Activated T-cell treated with anti-CD3 and anti-CD28 coated beads for 1 hour (primary cell): Measurements from ENCODE around the gene SYT8.

Experiments
- DNase-seq: peaks from one replicate; pipeline ENCODE4 v3.0.0-alpha.2; 2020; ENCODE audit warnings: low read depth

The SYT8 gene

DNA sequence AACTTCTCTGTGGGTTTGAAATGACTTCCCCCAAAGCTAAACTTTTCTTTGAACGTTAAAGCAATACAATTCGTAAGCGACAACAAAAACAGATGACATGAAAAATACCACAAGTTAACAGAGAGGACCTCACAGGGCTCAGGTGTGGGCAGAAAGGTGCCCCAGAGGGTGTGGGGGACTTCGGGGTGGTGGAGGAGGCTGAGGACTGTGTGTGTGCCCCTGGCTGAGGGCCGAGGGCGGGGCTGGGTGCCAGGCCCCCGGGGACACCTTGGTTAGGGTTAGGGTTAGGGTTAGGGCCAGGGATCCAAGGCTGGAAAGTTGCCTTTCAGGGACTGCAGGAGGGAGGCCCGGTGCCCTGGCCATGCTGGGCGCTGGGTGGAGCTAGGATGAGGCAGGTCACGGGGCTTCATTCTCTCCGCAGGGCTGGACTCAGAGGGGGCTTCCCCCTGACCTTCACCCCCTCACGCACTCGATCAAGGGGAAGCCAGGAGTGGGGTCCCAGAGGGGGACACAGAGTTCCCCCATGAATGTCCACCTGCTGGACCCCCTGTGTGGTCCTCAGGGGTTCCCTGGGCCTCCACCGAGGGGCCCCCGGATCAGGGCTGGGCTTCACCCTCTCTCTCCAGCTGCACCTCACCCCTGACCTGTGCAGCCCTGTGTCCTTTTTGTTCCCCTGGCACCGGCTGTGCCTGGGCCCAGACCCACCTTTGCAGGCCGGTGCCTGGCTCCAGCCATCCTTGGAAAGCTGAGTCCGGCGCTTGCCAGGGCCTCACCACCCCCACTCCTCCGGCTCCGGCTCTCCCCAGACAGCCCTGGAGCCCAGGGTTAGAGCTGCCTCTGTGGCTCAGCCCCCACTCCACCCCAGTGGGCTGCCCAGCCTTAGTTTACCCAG lies 11.0 kb downstream of the SYT8 start:
- no peak for DNase-seq

DNA sequence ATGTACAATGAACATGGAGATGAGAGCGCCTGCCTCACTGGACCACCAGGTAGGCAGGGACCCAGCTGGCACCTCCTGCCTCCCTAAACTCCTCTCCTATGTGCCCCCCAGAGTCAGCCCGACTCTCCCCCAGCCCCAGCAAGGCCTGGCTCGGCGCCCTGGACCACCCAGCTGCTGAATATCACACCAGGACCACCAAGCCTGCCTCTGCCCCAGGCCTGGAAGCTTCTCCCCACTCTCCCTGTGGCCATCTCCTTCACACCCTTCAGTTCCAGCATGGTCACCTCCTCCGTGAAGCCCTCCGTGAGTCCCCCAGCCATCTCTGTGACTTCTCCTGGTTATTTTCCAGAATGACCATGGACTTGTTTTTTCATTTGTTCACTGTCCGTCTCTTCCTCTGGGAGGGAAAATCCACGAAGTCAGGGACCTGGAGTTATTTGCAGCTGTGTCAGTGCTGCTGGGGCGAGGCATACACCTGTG lies 11.7 kb downstream of the SYT8 start:
- no peak for DNase-seq

DNA sequence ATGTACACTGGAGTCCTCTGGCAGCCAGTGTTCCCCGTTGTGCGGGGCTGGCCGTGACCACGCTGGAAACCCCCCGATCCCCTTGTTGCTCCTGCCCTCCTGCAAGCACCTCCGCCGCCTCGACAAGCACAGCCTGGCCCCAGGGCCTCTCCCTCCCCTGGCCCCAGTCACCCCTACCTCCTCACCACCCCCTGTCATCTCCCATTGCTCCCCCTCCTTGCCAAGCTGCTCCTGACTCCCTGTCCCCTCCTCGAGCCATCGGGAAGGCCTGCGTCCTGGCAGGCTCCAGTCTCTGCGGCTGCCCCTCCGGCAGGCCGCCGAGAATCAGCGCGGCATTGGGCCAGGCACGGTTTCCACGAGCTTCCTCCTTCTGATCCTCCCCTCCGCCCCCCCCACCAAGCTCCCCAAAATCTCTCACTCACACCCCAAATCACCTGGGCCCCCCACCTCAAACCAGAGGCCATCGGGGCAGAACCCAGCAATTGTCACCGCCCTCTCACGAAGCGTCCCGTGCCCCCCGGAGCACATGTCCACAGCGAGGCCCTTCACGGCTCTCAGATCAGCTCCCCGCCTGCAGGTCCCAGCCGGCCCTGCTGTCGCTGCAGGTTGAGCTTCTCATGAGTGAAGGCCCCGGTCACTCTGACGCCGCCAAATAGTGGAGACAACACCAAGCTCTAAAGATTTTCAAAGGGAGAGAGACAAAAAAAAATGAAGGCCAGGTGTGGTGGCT lies 12.4 kb downstream of the SYT8 start:
- no peak for DNase-seq

DNA sequence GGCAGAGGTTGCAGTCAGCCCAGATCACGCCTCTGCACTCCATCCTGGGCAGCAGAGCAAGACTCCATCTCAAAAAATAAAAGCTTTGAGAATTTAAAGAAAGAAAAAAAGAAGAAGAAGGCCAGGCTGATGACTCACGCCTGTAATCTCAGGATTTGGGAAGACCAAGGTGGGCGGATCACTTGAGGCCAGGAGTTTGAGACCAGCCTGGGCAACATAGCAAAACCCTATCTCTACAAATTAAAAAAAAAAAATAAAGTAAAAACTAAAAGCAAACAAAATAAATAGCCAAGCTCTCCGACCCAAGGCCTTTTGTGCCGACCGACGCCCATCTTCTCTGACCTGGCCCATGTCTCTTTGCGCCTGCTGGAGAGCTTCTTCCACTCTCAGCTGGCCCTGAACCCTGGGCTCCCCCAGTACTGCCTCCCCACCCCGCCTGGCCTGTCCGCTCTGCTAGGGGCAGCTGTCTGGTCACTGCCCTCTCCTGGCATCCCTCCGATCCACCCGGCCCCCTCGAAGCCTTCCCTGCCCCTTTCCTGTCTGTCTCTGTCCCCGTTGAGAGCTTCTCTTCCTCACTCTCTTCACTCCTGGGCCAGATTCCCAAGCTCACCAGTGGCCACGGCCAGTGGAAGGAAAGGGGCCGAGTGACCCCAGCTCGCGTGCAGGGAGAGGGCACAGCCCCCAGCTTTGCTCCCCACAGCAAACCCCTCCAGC lies 13.3 kb downstream of the SYT8 start:
- no peak for DNase-seq

DNA sequence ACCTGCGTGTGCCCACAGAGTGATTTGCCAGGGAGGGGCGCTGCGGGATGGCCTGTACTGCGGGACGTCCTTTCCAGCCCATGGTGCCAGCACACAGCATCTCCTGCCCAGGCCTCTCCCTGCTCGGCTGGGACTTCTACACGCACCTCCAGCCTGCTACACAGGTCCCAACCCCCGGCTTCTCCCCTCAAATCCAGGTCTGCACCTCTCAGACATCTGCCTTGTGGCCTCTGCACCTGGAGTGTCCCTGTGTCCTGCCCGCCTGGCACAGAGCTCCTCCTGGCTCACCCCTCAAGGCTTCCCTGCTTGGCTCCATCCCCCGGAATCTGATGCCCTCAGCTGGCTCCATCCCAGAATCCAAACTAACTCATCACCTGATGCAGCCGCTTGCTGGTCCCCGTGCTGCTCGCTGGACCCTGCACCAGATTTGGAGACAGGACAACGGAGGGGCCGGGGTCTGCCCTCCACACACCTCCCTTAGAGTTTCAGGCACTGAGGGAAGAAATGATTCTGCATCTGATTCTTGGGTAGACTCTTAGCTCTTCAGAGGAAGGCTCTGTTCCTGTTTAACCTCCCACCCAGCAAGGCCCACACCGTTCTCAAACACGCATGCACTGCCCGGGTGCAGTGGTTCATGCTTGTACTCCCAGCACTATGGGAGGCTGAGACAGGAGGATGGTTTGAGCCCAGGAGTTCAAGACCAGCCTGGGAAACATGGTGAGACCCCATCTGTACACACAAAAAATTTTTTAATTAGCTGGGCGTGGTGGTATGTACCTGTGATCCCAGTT lies 14.0 kb downstream of the SYT8 start:
- DNase-seq = no peak

DNA sequence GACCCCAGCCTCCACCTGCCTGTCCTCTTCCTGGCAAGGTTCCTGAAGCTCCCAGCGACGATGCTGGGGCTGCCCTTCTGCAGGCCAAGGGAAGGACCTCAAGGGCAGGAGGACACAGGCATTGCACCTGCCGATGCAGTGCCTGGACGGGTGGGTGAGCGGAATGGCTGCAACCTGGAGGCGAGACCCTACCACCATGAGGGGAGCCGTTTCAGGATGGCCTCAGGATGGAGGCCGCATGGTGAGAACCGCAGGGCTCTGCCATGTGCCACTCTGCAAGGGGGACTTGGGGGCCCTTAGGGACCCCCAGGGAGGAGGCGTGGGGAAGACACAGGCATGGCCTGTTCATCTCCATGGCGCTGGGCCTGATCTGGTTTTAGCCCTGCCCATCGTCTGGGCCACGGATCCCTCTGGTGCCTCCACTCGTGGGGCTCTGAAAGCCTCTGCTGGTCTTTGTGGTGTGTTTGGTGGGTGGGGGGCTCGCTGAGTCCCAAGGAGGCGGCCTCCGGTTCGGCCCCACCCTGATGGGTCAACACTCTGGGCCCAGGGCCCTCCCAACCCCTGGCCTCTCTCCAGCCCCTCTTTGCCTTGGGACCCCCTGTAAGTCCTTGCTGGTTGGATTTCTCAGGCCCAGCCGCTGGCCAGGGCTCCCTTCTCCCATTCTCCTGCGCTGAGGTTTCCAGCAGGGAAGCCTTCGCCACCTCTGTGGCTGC lies 16.8 kb downstream of the SYT8 start:
- no peak for DNase-seq

DNA sequence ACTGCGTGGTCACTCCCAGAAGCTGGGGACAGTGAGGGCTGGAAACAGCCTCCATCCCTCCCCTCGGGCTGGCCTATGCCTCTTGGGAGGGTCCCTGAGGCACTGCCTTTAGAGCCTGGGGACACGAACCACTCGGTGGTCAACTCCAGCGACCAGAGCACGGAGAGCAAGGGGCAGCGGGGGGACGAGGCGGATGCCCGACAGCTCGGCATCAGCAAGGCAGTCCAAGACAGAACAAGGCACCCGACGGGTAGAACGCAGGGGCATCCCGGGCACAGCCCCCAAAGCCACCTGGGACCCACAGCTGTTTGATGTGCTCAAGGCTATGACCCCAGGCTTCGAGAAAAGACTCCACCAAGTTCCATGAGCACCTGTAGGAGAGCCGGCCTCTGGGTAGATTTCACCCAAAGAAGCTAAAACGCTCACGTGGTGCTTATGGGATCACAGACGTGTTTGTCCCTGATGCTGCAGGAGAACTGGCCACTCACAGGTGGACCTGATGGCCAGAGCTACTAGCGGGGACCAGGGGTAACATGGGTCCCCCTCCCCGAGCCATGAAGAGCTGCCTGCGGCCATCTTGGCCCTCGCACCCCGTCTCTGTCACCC lies 17.6 kb downstream of the SYT8 start:
- no peak for DNase-seq

DNA sequence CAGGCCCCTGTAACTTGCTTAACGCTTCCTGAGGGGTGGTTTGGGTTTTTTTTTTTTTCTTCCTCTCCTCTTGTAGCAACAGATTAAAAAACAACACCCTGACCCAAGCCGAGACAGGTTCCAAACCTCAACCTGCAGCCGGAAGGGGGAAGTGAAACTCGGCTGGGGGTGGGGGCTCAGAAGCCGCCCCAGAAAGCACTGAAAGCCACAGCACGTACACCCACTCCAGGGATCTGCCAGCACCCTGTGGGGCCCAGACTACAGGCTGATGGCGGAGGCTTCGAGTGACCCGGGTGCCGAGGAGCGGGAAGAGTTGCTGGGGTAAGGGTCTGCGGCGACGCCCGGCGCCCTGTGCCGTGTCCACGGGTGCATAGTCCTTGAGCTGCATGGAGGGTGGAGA lies 18.1 kb downstream of the SYT8 start, which contains the start of gene LSP1:
LSP1 (plus strand) TSS at position 208 of the 400 bp plus-strand sequence; CDS start at position 269, 61 bp downstream.
- peak; percentile 62 for DNase-seq

DNA sequence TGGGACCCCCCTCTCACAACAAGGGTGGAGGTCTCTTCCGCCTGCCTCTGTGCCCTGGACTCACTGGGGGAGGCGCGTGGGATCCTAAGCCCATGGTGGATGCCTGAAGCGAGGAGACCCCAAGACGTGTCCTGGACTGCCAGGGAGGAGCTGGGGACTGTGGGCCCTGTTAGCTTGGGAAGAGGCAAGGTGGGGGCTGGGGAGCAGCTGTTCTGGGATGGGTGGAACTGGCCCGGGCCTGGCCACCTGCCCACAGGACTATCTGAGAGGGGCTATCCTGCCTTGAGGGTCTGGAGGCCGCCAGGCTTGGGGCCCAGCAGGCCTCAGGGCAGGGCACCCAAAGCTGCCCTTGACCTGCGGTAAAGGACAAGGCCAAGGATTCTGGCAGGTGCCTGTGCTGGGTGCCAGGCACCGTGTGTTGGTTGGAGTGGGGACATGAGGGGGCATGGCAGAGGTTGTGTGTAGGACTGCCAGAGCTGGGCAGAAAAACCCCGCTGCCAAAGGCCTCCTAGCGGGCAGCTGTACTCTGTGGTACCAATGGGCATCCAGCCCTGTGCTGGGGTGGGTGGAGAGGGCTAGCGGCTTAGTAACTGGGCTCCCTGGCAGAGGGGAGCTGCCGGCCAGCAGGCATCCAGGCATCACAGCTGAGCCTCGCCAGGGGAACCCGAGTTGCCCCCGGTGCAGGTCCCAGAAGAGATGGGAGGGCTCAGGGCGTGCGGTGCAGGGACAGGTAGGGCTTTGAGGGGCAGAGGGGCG lies 18.8 kb downstream of the SYT8 start:
- DNase-seq = no peak

DNA sequence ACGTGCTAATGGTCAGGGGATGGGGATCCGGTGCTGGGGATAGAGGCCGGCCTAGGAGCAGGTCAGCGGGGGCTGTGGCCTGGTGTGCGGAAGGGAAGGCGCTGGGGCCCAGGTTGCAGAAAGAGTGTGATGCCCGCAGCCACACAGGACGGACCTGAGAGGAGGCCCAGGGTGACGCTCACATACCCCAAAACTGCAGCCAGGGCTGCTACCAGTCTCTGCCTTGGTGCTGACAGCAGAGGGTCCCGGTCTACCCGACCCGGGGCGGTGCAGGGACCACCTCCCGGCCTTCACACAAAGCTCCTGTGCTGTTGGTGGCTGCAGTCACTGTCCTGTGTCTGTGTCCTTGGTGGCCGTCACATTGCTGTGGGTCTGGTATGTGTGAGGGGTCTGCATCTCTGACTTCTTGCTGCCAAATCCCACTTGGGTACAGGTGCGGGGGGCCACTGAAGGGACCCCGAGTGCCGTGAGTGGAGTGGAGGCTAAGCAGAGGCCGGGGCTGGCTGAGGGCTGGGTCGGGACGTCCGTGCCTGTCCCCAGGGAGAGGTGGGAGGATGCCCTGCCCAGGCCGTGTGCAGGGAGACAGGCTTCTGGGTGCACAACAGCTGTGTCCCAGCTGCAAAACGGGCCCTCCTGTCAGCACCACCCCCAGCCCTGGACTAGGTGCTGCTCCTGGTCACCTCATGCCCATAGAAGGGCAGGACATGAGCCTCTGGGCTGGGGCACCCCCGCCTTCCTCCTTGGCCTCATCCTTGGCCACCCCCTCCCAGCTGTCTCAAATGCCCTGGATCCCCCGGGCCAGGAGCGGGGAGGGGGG lies 19.6 kb downstream of the SYT8 start:
- DNase-seq = no peak

DNA sequence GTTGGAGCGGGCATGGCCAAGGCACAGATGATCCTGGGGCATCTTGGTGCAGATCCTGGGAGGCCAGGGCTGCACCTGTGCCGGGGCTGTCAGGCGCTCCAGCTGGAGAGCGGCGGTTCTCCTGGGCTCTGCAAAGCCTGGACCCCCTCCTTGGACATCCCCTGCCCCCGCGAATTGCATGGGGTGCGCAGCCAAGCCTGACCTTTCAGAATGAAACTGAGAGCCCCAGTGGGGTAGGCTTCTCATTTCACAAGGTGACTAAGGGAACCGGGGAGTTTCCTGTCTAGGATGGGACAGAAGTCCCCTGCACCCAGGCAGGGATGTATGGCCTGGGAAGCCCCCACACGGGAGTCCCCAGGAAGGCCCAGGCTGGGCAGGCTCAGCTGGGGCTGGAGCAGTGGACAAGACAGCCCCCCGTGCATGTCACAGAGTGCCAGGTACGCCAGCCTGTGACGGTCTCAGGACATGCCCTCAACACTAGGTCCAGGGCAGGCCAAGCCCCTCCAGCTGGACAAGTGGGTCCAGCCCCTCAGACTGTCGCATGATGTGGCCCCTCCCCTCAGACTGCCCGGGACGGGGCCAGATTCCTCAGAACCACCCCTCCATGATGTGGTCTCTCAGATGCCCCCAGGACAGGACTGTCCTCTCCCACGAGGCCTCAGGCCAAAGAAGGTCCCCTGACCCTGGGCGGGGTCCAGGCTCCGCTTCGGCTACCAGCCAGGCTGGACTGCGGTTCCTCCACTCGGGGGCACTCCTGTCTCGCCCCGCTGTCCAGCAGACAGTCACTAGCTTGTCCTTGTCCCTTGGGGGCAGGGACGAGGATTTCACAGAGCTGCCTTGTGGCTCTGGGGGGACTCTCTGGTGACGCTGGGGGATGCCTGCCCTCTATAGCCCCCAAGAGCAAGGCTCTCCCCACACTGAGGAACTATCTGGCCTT lies 20.4 kb downstream of the SYT8 start:
- DNase-seq = no peak

DNA sequence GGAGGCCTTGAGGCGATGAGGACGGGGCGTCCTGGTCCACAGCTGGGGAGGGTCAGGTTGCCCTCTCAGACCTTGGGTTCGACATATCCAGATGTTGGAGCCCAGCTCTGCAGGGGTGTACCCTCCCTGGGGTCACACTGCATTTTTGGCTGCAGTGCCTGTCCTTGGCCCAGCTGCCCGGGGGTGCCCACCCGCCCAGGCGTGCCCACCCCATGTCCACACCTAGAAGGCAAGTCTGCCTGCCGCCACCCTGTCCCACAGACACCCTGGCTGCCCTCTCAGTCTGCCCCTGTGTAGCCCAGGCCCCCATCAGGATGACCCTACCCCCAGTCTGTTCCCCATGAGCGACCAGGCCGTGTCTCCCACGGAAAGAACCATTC lies 21.1 kb downstream of the SYT8 start:
- DNase-seq = no peak

DNA sequence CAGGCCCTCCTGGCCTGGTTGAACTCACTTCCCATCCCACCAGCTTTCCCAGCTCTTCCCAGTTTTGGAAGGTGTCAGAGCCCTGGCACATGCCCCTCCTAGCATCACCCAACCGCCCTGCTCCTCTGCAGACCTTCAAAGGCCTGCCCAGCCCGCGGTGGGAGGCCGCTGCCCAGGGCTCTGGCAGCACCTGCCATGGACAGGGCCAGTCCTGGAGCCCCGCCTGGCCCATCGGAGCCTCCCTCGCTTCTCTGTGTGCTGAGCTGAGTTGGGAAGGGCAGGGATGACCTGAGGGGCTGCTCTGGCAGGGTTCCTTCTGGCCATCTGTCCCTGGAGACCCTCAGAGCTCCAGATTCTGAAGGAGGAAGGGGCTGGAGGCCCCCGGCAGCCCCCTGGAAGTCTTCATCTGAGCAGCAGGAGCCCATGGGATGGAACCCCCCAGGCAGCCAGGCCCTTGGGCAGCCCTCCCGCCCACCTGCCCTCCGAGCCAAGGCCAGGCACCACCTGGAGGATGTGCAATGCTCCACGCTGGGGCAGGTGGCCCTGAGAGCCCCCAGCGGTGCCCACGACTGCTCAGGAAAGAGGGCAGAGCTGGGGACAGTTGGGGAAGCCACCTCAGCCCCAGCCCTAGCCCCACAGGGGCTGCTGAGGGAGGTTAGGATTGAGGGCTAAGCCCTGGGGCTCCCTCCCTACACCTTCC lies 21.7 kb downstream of the SYT8 start:
- no peak for DNase-seq

DNA sequence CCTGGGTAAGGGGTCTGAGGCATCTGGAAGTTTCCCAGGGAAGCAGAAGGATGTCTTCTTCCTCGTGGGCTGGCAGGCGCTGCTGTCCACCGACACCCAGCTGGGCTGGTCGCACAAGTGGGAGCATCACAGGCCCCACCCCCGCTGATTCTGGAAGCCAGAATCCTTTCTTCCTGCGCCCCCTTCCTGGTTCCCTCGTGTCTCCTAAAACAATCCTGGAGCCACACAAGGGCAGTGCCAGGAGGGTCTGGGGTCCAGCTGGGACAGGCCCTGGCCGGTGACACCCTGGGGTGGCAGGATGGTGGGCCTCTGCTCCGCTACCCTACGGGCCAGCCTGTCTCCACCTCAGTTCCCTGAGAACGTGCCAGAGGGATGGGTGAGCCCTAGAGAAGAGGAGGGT lies 22.3 kb downstream of the SYT8 start:
- no peak for DNase-seq

DNA sequence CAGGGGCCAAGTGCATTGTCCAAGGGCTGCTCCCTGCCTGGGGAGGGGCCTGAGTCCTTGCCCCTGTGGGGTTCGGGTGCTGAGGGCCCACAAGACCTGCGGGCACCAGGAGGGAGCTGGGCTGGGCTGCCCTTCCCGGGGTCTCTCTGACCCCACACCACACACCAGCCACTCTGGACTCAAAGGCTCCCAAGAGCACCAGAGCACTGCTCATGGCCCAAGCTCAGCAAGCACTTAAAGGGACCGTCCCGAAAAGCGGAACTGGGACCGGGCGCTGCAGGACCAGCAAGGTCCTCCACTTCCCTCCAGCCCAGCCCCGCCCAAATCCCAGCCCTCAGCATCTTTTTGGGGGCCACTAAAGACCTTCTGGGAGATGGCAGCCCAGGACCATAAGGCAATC lies 23.4 kb downstream of the SYT8 start:
- DNase-seq = no peak

DNA sequence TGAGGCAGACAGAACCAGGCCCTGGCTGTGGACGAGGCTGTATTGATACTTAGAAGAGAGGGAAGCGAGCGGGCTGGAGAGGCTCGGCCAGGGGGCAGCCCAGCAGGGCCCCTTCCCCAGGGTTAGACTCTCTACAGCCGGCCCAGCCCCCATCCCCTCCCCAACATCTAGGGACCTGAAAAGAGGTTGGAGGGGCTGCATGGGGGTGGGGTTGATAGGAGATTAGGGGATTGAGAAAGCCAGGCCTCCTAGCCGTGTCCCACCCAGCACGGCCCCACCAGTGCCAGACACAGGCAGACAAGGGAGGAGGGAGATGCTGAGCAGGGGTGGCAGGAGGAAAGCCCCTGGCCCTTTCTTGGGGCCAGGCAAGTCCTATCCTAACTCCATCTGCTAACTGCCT lies 23.8 kb downstream of the SYT8 start:
- no peak for DNase-seq

DNA sequence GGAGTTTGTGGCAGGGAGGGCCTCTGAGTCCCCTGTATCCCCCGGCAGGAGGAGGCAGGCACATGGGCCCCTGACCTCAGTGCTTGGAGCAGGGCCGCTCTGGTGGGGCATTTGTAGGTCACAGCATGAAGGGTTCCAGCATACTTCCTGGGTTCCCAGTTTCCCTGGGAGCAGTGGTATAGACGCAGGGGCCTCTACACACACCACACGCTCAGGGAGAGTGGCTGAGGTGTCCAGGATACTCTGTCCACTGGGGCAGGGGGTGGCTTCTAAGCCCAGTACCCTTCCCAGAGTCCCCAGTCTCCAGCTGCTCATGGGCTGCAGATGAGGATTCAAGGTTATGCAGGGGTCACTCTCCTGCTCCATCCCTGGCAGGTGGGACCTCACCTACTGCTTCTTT lies 24.2 kb downstream of the SYT8 start:
- no peak for DNase-seq
